HG02623 (cell line): ENCODE data around the gene AMT.
"Not testable (repeated sequence)": the region's sequence is repeated elsewhere in the genome, so short reads cannot be mapped to it uniquely, and the experiment has no call there.

Source experiments
- ATAC-seq: cut with Tn5 transposase; IDR thresholded peaks from one replicate; pipeline ENCODE4 v1.9.1; 2021; ENCODE audit warnings: moderate library complexity; ENCODE audit not compliant: unreplicated experiment

Gene AMT

GRCh38 chr3:49391310-49391709 lies 31.0 kb downstream of the AMT start:
- ATAC-seq, result not testable (repeated sequence)

GRCh38 chr3:49389297-49389696 lies 33.0 kb downstream of the AMT start:
- ATAC-seq, result no peak

- no peak for ATAC-seq
Observed at GRCh38 chr3:49388289-49388820, 33.9 kb downstream of the AMT start.

- no peak for ATAC-seq
Observed at GRCh38 chr3:49387721-49388120, 34.6 kb downstream of the AMT start.

- ATAC-seq, result no peak
Observed at GRCh38 chr3:49386056-49386756, 36.1 kb downstream of the AMT start.

GRCh38 chr3:49385617-49386016 lies 36.7 kb downstream of the AMT start:
- ATAC-seq, result no peak

- ATAC-seq, result no peak
Observed at GRCh38 chr3:49383387-49383786, 38.9 kb downstream of the AMT start.

- no peak for ATAC-seq
Observed at GRCh38 chr3:49378249-49378895, 43.9 kb downstream of the AMT start.

- ATAC-seq, result no peak
Observed at GRCh38 chr3:49377483-49377882, 44.8 kb downstream of the AMT start.

- ATAC-seq, result no peak
Observed at GRCh38 chr3:49371946-49372345, 50.3 kb downstream of the AMT start.

GRCh38 chr3:49370585-49371290 lies 51.5 kb downstream of the AMT start:
- no peak for ATAC-seq
